A549 (cell line): ENCODE results near the gene TTC28. TPM values are rescaled to one million over a fixed set of nuclear protein-coding genes. Genes with fewer than 3 reads are reported as not detected.

Source experiments
- ATAC-seq, 2 experiments: fragments of 200-7000 bp in 1 of 2; fragments of >200 bp in 1 of 2; cut with Nextera tagmentation in 1 of 2; cut with Tn5 transposase in 1 of 2; 3 replicates each; pipeline versions ENCODE4 v1.8.0 to v1.9.1; 2018 to 2020; ENCODE audit warnings: mild to moderate bottlenecking in 1 of 2, moderate library complexity in 1 of 2
- CTCF ChIA-PET: fragments of 300-600 bp; sonication (Branson Sonifier 250); formaldehyde crosslinking; extraction: SDS; loops from one replicate; lab custom pipeline; 2021; ENCODE audit warnings: antibody characterized with exemption, inconsistent platforms; lab: Yijun Ruan, JAX
- POLR2A ChIA-PET: fragments of 350-600 bp; formaldehyde crosslinking; extraction: SDS; loops from one replicate; lab custom pipeline; 2021; ENCODE audit warnings: antibody characterized with exemption, inconsistent platforms; lab: Yijun Ruan, JAX
- DNase-seq, 2 experiments: peaks; one replicate each; pipeline versions ENCODE4 v3.0.0 to v3.0.0-alpha.2; 2011 to 2016; ENCODE audit warnings: low read depth in 1 of 2, low spot score in 1 of 2
- FAIRE-seq: peaks from 2 replicates; lab custom pipeline; 2011; peaks lifted over from hg19 to GRCh38; lab: Jason Lieb, UNC
- H3K27ac ChIP-seq, 2 experiments: fragments of >200 bp; sonication (Bioruptor Twin); formaldehyde crosslinking; 3 replicates each; pipeline ENCODE4 v1.5.1; 2016 to 2017
- H3K4me1 ChIP-seq: fragments of >200 bp; sonication (Bioruptor Twin); formaldehyde crosslinking; 3 replicates; pipeline ENCODE4 v1.6.1; 2016
- H3K4me2 ChIP-seq: fragments of >200 bp; sonication (Bioruptor Twin); formaldehyde crosslinking; 3 replicates; pipeline ENCODE4 v1.6.1; 2016
- H3K4me3 ChIP-seq: fragments of >200 bp; sonication (Bioruptor Twin); formaldehyde crosslinking; 3 replicates; pipeline ENCODE4 v1.5.1; 2016
- H3K9me3 ChIP-seq: fragments of >200 bp; sonication (Bioruptor Twin); formaldehyde crosslinking; 3 replicates; pipeline ENCODE4 v1.6.1; 2016
- BCL3 ChIP-seq: fragments of >200 bp; sonication (Bioruptor Twin); formaldehyde crosslinking; IDR thresholded peaks from 3 replicates; pipeline ENCODE4 v1.6.1; 2016
- BHLHE40 ChIP-seq: IDR thresholded peaks from 2 replicates; pipeline ENCODE4 v1.6.1; 2012; ENCODE audit warnings: low read depth, low read length, inconsistent platforms
- CBX8 ChIP-seq: fragments of 200-600 bp; sonication (generic); IDR thresholded peaks from 2 replicates; pipeline ENCODE4 v1.6.1; 2016
- CEBPB ChIP-seq, 2 experiments: fragments of >200 bp in 1 of 2; sonication (Bioruptor Twin) in 1 of 2; formaldehyde crosslinking in 1 of 2; IDR thresholded peaks; 2 replicates each; pipeline ENCODE4 v1.6.1; 2012 to 2016
- CHD4 ChIP-seq: fragments of 200-600 bp; sonication (generic); IDR thresholded peaks from 2 replicates; pipeline ENCODE4 v1.6.1; 2016; ENCODE audit warnings: antibody characterized with exemption, mild to moderate bottlenecking, borderline replicate concordance
- CTCF ChIP-seq: fragments of >200 bp; sonication (Bioruptor Twin); formaldehyde crosslinking; IDR thresholded peaks from 3 replicates; pipeline ENCODE4 v1.5.1; 2016
- EHF ChIP-seq: fragments of 250-450 bp; sonication (Bioruptor Pico); IDR thresholded peaks from 2 replicates; pipeline ENCODE4 v1.5.0; 2020; ENCODE audit warnings: mild to moderate bottlenecking
- ELK1 ChIP-seq: fragments of 150-350 bp; IDR thresholded peaks from 2 replicates; pipeline ENCODE4 v1.6.1; 2014; ENCODE audit warnings: low read depth, mild to moderate bottlenecking, low read length
- ESRRA ChIP-seq: fragments of 150-350 bp; IDR thresholded peaks from 2 replicates; pipeline ENCODE4 v1.6.1; 2014; ENCODE audit warnings: mild to moderate bottlenecking, low read length, borderline replicate concordance
- FOSB ChIP-seq: fragments of 250-450 bp; sonication (Bioruptor Pico); IDR thresholded peaks from 2 replicates; pipeline ENCODE4 v1.5.0; 2020; ENCODE audit warnings: mild to moderate bottlenecking, moderate library complexity
- GATA3 ChIP-seq: IDR thresholded peaks from 2 replicates; pipeline ENCODE4 v1.6.1; 2012; ENCODE audit warnings: borderline replicate concordance
- HEYL ChIP-seq: fragments of 250-450 bp; sonication (Bioruptor Pico); IDR thresholded peaks from 2 replicates; pipeline ENCODE4 v1.8.0; 2021; ENCODE audit warnings: mild to moderate bottlenecking, moderate library complexity
- HMGXB4 ChIP-seq: fragments of 250-450 bp; sonication (Bioruptor Pico); IDR thresholded peaks from 2 replicates; pipeline ENCODE4 v1.5.0; 2021; ENCODE audit warnings: mild to moderate bottlenecking, moderate library complexity, borderline replicate concordance
- JUN ChIP-seq, 2 experiments: fragments of >200 bp; sonication (Bioruptor Twin); formaldehyde crosslinking; IDR thresholded peaks; 2 replicates in 1 of 2; 3 replicates in 1 of 2; pipeline ENCODE4 v1.6.1; 2016 to 2017
- KDM5A ChIP-seq: fragments of 200-600 bp; sonication (generic); IDR thresholded peaks from 2 replicates; pipeline ENCODE4 v1.6.1; 2016; ENCODE audit warnings: antibody characterized with exemption, mild to moderate bottlenecking
- MAX ChIP-seq: IDR thresholded peaks from 2 replicates; pipeline ENCODE4 v1.6.1; 2012
- MAZ ChIP-seq: fragments of 150-350 bp; IDR thresholded peaks from 2 replicates; pipeline ENCODE4 v1.6.1; 2014; ENCODE audit warnings: antibody characterized with exemption, low read depth, low read length, borderline replicate concordance
- MYC ChIP-seq: IDR thresholded peaks from 2 replicates; pipeline ENCODE4 v1.6.1; 2012; ENCODE audit warnings: mild to moderate bottlenecking, inconsistent platforms, low read length, improper control_type of control experiment, borderline replicate concordance
- NR3C1 ChIP-seq: fragments of >200 bp; sonication (Bioruptor Twin); formaldehyde crosslinking; IDR thresholded peaks from 3 replicates; pipeline ENCODE4 v1.6.1; 2017
- POLR2A ChIP-seq: IDR thresholded peaks from 2 replicates; pipeline ENCODE4 v1.6.1; 2012; ENCODE audit warnings: mild to moderate bottlenecking, low read length
- SMC3 ChIP-seq: fragments of >200 bp; sonication (Bioruptor Twin); formaldehyde crosslinking; IDR thresholded peaks from 3 replicates; pipeline ENCODE4 v1.6.1; 2018; ENCODE audit warnings: inconsistent platforms
- USF2 ChIP-seq: fragments of 450-650 bp; IDR thresholded peaks from 2 replicates; pipeline ENCODE4 v1.6.1; 2014; ENCODE audit warnings: antibody characterized with exemption
- ZC3H11A ChIP-seq: fragments of 450-650 bp; IDR thresholded peaks from 2 replicates; pipeline ENCODE4 v1.6.1; 2014; ENCODE audit warnings: antibody characterized with exemption, mild to moderate bottlenecking
- ZFP36 ChIP-seq: fragments of 450-650 bp; IDR thresholded peaks from 2 replicates; pipeline ENCODE4 v1.6.1; 2014; ENCODE audit warnings: borderline replicate concordance; ENCODE audit not compliant: partially characterized antibody
- ZNF302 ChIP-seq: fragments of 250-450 bp; sonication (Bioruptor Pico); IDR thresholded peaks from 2 replicates; pipeline ENCODE4 v1.9.0; 2021; ENCODE audit warnings: inconsistent platforms, mild to moderate bottlenecking, moderate library complexity
- ZSCAN20 ChIP-seq: fragments of 250-450 bp; sonication (Bioruptor Pico); IDR thresholded peaks from 2 replicates; pipeline ENCODE4 v1.8.0; 2022; ENCODE audit warnings: mild to moderate bottlenecking, moderate library complexity
- WGBS: methylation state at CpG from one replicate; pipeline ENCODE4 v1.1.6; 2017; ENCODE audit errors: missing lambda C conversion rate; 5-methylcytosine and 5-hydroxymethylcytosine counted together
- polyA plus RNA-seq, 4 experiments: library from polyadenylated mRNA; depleted of rRNA in 3 of 4; stranded (reverse); fragments of >200 nt; fragmentation: RNase III in 1 of 4; extraction: RNeasy Plus Mini Kit Qiagen cat#74134 plus additional on column Dnase treatment in 1 of 4; gene quantifications; 2 replicates in 3 of 4; 3 replicates in 1 of 4; pipeline ENCODE4 v1.2.3, GENCODE V29; 2011 to 2017

The TTC28 gene
- polyA plus RNA-seq, 2 of the 4 experiments (the other 2 are of a cell fraction) = 2.6 to 3.8 TPM

- ATAC-seq = peak in 1 of 2 experiments; percentile 77; a peak in 4 of 6 replicates
- TF ChIP-seq ESRRA (no peak), POLR2A (no peak), CBX8 (no peak), KDM5A (no peak), ELK1 (no peak), MYC (no peak)
- TF ChIP-seq, all 56 proteins: peak for 0
- ChIA-PET CTCF (interaction anchor here (0.7 to 1.8 kb wide), 3 partner anchors 12 to 96 kb away, joined by 3 to 4 read pairs (median 3); no protein-coding TSS in a partner anchor), POLR2A (no interaction called here)
- Histone ChIP-seq H3K4me2 (peak overlapping the region; percentile 52), H3K4me3 (no peak overlapping the region), H3K27ac (no peak overlapping the region), H3K9me3 (no peaks in the 10 kb centered on the region), H3K4me1 (peaks cover 34% of the 10 kb centered on the region)
- 23% methylated on average over 2 of the region's 2 CpGs for WGBS
- FAIRE-seq = no peak
- DNase-seq = peak in 1 of 2 experiments; percentile 25
Observed at GRCh38 chr22:28425211-28425610, 254.4 kb downstream of the TTC28 start.

GRCh38 chr22:28424427-28425080, 255.1 kb downstream of the TTC28 start:
- TF ChIP-seq EHF (CRISPR knock-in tag) (no peak), HMGXB4 (CRISPR knock-in tag) (no peak), BCL3 (peak; percentile 23; the same call in 1 of the 3 replicates), BHLHE40 (no peak), CEBPB (IDR thresholded peaks at IDR 0.05) (peak; percentile 26 to 71; a peak in 3 of 4 replicates), ZNF302 (CRISPR knock-in tag) (no peak), MAZ (no peak), SMC3 (no peak), MAX (no peak), ZFP36 (peak; percentile 56), ZSCAN20 (CRISPR knock-in tag) (no peak), FOSB (CRISPR knock-in tag) (no peak), GATA3 (peak; percentile 82), JUN (IDR thresholded peaks at IDR 0.05) (peak in 1 of 2 experiments; percentile 23; a peak in 1 of 5 replicates), USF2 (no peak), NR3C1 (no peak), CTCF (no peak), CHD4 (no peak), ZC3H11A (no peak), POLR2A (no peak), HEYL (no peak)
- TF ChIP-seq, all 56 proteins: peak for 5
- Histone ChIP-seq H3K4me1 (peaks cover 33% of the 10 kb centered on the region), H3K4me2 (peak overlapping the region; percentile 52), H3K27ac (peak overlapping the region in 1 of 2 experiments; percentile 6; a peak in 1 of 6 replicates), H3K9me3 (no peaks in the 10 kb centered on the region), H3K4me3 (no peak overlapping the region)
- ChIA-PET POLR2A (no interaction called here), CTCF (interaction anchor here (0.7 to 1.8 kb wide), 3 partner anchors 12 to 96 kb away, joined by 3 to 4 read pairs (median 3); no protein-coding TSS in a partner anchor)
- DNase-seq (peak in 1 of 2 experiments; percentile 72), ATAC-seq (peak; percentile 70 to 94; a peak in 5 of 6 replicates), FAIRE-seq (no peak)
- 27% methylated on average over 2 of the region's 2 CpGs for WGBS
